ENCODE data around the gene RREB1. TPM values are rescaled to one million over a fixed set of nuclear protein-coding genes. Genes with fewer than 3 reads are reported as not detected.

RREB1 gene
- total RNA-seq, 4 donors from 2014 or later = 73.9 to 214 (median 107) TPM

DNA sequence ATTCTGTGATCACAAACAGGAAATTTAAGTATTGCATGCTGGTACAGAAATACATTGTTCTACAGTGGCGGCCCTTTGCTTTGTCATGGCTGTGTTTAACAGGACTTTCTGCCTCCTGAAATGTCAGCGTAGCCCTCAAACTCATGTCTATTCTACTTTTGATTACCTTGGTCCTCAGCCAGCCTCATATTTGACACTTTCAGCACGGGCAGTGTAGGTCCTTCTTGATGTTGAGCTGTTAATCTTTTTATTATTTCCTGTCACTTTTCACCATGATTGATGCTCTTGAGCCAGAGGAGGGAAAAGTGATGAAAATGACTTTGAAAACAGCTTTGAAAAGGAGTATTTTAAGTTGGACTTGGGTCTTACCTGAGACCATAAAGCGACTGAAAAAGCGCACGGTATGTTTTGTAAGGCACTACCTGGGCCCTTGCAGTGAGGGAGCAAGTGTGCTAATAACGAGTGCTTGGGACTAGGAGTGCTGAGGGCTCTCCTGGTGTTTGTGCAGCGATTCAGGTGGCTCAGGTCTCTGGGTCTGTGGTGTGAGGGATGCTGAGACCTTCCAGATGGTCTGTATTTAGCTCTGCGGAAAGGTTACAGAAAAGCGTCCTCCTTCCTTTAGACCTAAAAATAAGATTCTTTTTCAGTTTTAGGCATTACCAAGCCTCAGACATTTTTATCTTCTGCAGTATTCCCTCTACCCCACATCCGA, 45.2 kb upstream of the RREB1 start:
- H3K9me3 ChIP-seq = no peaks in the 10 kb centered on the region
- H3K27ac ChIP-seq = peak overlapping the region in 2 of 4 donors; percentile 18 to 55
- DNase-seq = no peak
- no peak overlapping the region for H3K4me3 ChIP-seq
- WGBS, 2 donors (ENCODE audit: low coverage in 1 of 2) = 49 to 62% methylated on average over 8 to 11 of the region's 11 CpGs
- in situ Hi-C loops (cut with MboI; ENCODE audit: low pct_ligation_motif_present in 1 of 4, low pct_unique_long_range_greater_than_20kb in 1 of 4, low sequenced_read_pairs in 3 of 4) = loop anchor here in 1 of 4 donors (25.0 kb wide), 1 partner anchor 175 kb away; no protein-coding TSS in a partner anchor
- H3K4me1 ChIP-seq = peaks cover 4 to 35% (median 21%) of the 10 kb centered on the region in 4 donors
- no peaks in the 10 kb centered on the region for H3K36me3 ChIP-seq
- intact Hi-C loops (cut with DNase I; ENCODE audit: low total_unique reads) = no loop called here
- TF ChIP-seq POLR2AphosphoS5 (IDR thresholded peaks at IDR 0.05) = peak in 1 of 3 donors; percentile 7
- TF ChIP-seq, protein P1, sequence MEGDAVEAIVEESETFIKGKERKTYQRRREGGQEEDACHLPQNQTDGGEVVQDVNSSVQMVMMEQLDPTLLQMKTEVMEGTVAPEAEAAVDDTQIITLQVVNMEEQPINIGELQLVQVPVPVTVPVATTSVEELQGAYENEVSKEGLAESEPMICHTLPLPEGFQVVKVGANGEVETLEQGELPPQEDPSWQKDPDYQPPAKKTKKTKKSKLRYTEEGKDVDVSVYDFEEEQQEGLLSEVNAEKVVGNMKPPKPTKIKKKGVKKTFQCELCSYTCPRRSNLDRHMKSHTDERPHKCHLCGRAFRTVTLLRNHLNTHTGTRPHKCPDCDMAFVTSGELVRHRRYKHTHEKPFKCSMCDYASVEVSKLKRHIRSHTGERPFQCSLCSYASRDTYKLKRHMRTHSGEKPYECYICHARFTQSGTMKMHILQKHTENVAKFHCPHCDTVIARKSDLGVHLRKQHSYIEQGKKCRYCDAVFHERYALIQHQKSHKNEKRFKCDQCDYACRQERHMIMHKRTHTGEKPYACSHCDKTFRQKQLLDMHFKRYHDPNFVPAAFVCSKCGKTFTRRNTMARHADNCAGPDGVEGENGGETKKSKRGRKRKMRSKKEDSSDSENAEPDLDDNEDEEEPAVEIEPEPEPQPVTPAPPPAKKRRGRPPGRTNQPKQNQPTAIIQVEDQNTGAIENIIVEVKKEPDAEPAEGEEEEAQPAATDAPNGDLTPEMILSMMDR (IDR thresholded peaks at IDR 0.05) = no peak
- no peak for TF ChIP-seq POLR2A (IDR thresholded peaks at IDR 0.05)
- no peak for TF ChIP-seq EP300 (IDR thresholded peaks at IDR 0.05; ENCODE audit: low read depth)
- H3K27me3 ChIP-seq = no peaks in the 10 kb centered on the region

DNA sequence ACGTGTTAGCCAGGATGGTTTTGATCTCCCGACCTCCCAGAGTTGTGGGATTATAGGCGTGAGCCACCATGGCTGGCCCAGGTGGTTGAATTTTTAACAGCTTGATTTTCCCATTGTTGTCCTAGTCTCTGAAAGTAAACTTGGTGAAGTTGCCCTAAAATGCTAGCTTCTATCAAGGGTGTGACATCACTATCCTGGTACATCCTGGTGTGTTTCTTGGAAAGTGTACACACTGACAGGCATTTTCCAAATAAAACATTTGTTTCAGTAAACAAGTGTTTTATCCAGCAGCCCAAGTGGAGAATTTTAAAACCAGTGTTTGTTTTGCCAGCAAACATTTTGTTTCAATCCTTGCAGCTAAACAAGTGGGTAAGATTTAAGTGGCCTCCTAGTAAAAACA, 40.5 kb upstream of the RREB1 start:
- intact Hi-C loops (cut with DNase I; ENCODE audit: low total_unique reads) (no loop called here), in situ Hi-C loops (cut with MboI; ENCODE audit: low pct_ligation_motif_present in 1 of 4, low pct_unique_long_range_greater_than_20kb in 1 of 4, low sequenced_read_pairs in 3 of 4) (loop anchor here in 1 of 4 donors (25.0 kb wide), 1 partner anchor 170 kb away; no protein-coding TSS in a partner anchor)
- 68 to 83% methylated on average over 1 to 3 of the region's 3 CpGs for WGBS, 2 donors (ENCODE audit: low coverage in 1 of 2)
- DNase-seq = no peak
- Histone ChIP-seq H3K4me3 (no peak overlapping the region), H3K27ac (no peak overlapping the region), H3K4me1 (peaks cover 0 to 4% (median under 1%) of the 10 kb centered on the region in 4 donors), H3K36me3 (no peaks in the 10 kb centered on the region), H3K9me3 (no peaks in the 10 kb centered on the region), H3K27me3 (no peaks in the 10 kb centered on the region)
- TF ChIP-seq, protein P1 (IDR thresholded peaks at IDR 0.05) = no peak
- no peak for TF ChIP-seq POLR2AphosphoS5 (IDR thresholded peaks at IDR 0.05)
- no peak for TF ChIP-seq EP300 (IDR thresholded peaks at IDR 0.05; ENCODE audit: low read depth)
- no peak for TF ChIP-seq POLR2A (IDR thresholded peaks at IDR 0.05)

DNA sequence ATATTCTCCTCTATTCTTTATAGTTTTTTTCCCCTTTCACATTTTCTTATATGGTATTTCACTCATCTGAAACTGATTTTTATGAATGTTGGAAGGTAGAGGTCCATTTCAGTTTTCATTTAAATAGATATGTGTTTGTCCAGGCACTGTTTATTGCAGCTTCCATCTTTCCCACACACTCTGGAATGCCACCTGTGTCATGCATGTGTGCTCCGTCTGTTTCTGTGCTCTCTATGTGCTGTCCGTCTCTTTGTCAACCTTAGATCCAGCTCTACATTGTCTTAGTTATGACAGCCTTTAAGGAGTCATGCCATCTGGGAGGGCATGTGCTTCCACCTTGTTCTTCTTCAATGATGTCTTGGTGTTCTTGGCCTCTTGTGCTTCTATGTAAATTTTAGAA, 36.4 kb upstream of the RREB1 start:
- H3K27ac ChIP-seq = no peak overlapping the region
- in situ Hi-C loops (cut with MboI; ENCODE audit: low pct_ligation_motif_present in 1 of 4, low pct_unique_long_range_greater_than_20kb in 1 of 4, low sequenced_read_pairs in 3 of 4) (loop anchor here in 1 of 4 donors (25.0 kb wide), 1 partner anchor 166 kb away; no protein-coding TSS in a partner anchor), intact Hi-C loops (cut with DNase I; ENCODE audit: low total_unique reads) (no loop called here)
- no peaks in the 10 kb centered on the region for H3K4me1 ChIP-seq
- H3K9me3 ChIP-seq = no peaks in the 10 kb centered on the region
- TF ChIP-seq POLR2A (IDR thresholded peaks at IDR 0.05) (no peak), EP300 (IDR thresholded peaks at IDR 0.05; ENCODE audit: low read depth) (no peak), POLR2AphosphoS5 (IDR thresholded peaks at IDR 0.05) (no peak)
- TF ChIP-seq, protein P1 (IDR thresholded peaks at IDR 0.05) = no peak
- H3K36me3 ChIP-seq = no peaks in the 10 kb centered on the region
- WGBS, 2 donors (ENCODE audit: low coverage in 1 of 2) = 95% methylated on average over 2 of the region's 2 CpGs; no CpG with 5 or more reads in 1 of the 2 donors
- DNase-seq = no peak
- H3K27me3 ChIP-seq = no peaks in the 10 kb centered on the region
- H3K4me3 ChIP-seq = no peak overlapping the region

DNA sequence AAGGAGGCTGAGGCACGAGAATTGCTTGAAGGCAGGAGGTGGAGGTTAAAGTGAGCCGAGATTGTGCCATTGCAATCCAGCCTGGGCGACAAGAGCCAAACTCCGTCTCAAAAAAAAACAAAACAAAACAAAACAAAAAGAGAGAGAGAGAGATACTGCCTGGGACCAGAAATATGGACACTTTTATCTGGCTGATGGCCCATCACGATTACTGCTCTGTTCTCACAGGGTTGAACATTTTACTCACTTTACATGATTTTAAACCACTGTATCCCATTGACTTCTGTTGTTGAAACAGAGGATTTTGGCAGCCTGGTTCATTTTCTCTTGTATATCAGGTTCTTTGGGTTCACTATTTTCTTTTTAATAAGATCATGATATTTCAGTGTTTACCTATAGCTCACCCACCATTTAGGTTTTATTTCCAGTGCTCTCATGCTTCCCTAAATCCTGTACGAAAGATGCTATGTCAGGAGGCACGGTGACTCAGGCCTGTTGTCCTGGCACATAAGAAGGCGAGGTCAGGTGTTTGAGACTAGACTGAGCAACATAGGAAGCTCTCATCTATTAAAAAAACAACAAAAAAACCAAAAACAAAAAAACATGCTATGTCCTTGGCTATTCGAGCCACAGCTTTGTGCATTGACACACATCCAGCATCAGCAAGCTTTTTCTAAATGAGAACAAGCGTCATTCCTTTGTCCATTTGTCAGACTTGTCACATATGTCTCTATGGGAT, 34.5 kb upstream of the RREB1 start:
- TF ChIP-seq POLR2AphosphoS5 (IDR thresholded peaks at IDR 0.05) = no peak
- TF ChIP-seq, protein P1 (IDR thresholded peaks at IDR 0.05) = no peak
- TF ChIP-seq EP300 (IDR thresholded peaks at IDR 0.05; ENCODE audit: low read depth) = no peak
- TF ChIP-seq POLR2A (IDR thresholded peaks at IDR 0.05) = no peak
- peaks cover 0 to 10% (median 0%) of the 10 kb centered on the region in 4 donors for H3K4me1 ChIP-seq
- 83 to 91% methylated on average over 8 to 10 of the region's 10 CpGs for WGBS, 2 donors (ENCODE audit: low coverage in 1 of 2)
- peak overlapping the region in 1 of 4 donors; percentile 12 for H3K27ac ChIP-seq
- intact Hi-C loops (cut with DNase I; ENCODE audit: low total_unique reads) = no loop called here
- H3K4me3 ChIP-seq = no peak overlapping the region
- no peak for DNase-seq
- H3K36me3 ChIP-seq = no peaks in the 10 kb centered on the region
- no peaks in the 10 kb centered on the region for H3K27me3 ChIP-seq
- H3K9me3 ChIP-seq = no peaks in the 10 kb centered on the region
- in situ Hi-C loops (cut with MboI; ENCODE audit: low pct_ligation_motif_present in 1 of 4, low pct_unique_long_range_greater_than_20kb in 1 of 4, low sequenced_read_pairs in 3 of 4) = loop anchor here in 1 of 4 donors (25.0 kb wide), 1 partner anchor 164 kb away; no protein-coding TSS in a partner anchor

Data from transverse colon (tissue), 4 donors.